HCT116 (cell line): Measurements from ENCODE around the gene PRKG1. TPM values are rescaled to one million over a fixed set of nuclear protein-coding genes. Genes with fewer than 3 reads are reported as not detected.

Experiments
- ATAC-seq: fragments of 200-7000 bp; cut with Tn5 transposase; 2 replicates; pipeline ENCODE4 v1.9.1; 2020; ENCODE audit warnings: mild to moderate bottlenecking, moderate library complexity
- BruUV-seq: library from RNA; stranded (reverse); fragments of 400-500 nt; replicated peaks from 2 replicates; lab custom pipeline; 2021; lab: Mats Ljungman, UMichigan
- CTCF ChIA-PET: fragments of 300-600 bp; sonication (Branson Sonifier 250); formaldehyde crosslinking; loops from one replicate; lab custom pipeline; 2021; ENCODE audit warnings: antibody characterized with exemption; lab: Charles Lee
- POLR2A ChIA-PET: fragments of 300-600, 350-600 bp; sonication (Branson Sonifier 250); formaldehyde crosslinking; loops from one replicate; lab custom pipeline; 2021; ENCODE audit warnings: antibody characterized with exemption; lab: Charles Lee
- RAD21 ChIA-PET, 2 experiments: fragments of 300-600 bp; sonication (Branson Sonifier 250); formaldehyde crosslinking; loops; one replicate each; lab custom pipeline; 2023; ENCODE audit warnings: low total read pairs in 2 of 2; ENCODE audit not compliant: uncharacterized antibody in 2 of 2, unreplicated experiment in 2 of 2, low non-redundant PET in 1 of 2; lab: Charles Lee
- DNase-seq: peaks from one replicate; pipeline ENCODE4 v3.0.0-alpha.2; 2010; ENCODE audit warnings: low read depth, low spot score
- H2AFZ ChIP-seq: fragments of 200-600 bp; shearing (Covaris generic), sonication (generic); 2 replicates; pipeline ENCODE4 v1.6.1; 2017; ENCODE audit warnings: low read depth, mixed run types, mixed read lengths, antibody characterized with exemption, low read length; ENCODE audit not compliant: poor library complexity, severe bottlenecking
- H3K27ac ChIP-seq: 2 replicates; pipeline ENCODE4 v1.5.1; 2012; ENCODE audit warnings: low read depth, low read length
- H3K27me3 ChIP-seq: fragments of 200-600 bp; sonication (generic); 2 replicates; pipeline ENCODE4 v1.6.1; 2016; ENCODE audit warnings: mixed run types, low read length, mixed read lengths; ENCODE audit not compliant: insufficient read depth
- H3K36me3 ChIP-seq, 2 experiments: fragments of 200-500 bp in 1 of 2; fragments of 200-600 bp in 1 of 2; sonication (Bioruptor generic) in 1 of 2; sonication (generic) in 1 of 2; 2 replicates each; pipeline versions ENCODE4 v1.5.1 to v1.6.1; 2014 to 2016; ENCODE audit warnings: low read length in 2 of 2, inconsistent platforms in 1 of 2, mixed read lengths in 1 of 2, mixed run types in 1 of 2; ENCODE audit not compliant: insufficient read depth in 2 of 2, control insufficient read depth in 1 of 2
- H3K4me1 ChIP-seq, 2 experiments: fragments of 200-600 bp in 1 of 2; sonication (generic) in 1 of 2; 2 replicates each; pipeline versions ENCODE4 v1.5.1 to v1.6.1; 2012 to 2017; ENCODE audit warnings: low read length in 2 of 2, inconsistent platforms in 1 of 2, mild to moderate bottlenecking in 1 of 2, mixed read lengths in 1 of 2, mixed run types in 1 of 2, moderate library complexity in 1 of 2; ENCODE audit not compliant: insufficient read depth in 2 of 2, control insufficient read depth in 1 of 2
- H3K4me2 ChIP-seq: fragments of 200-600 bp; sonication (generic); 2 replicates; pipeline ENCODE4 v1.6.1; 2017; ENCODE audit warnings: mixed run types, low read length, mixed read lengths
- H3K4me3 ChIP-seq, 2 experiments: fragments of 200-600 bp in 1 of 2; sonication (generic) in 1 of 2; replicated peaks in 1 of 2; 2 replicates each; pipeline ENCODE4 v1.5.1; 2011 to 2016; ENCODE audit warnings: low read length in 2 of 2, control low read depth in 1 of 2, low read depth in 1 of 2, mild to moderate bottlenecking in 1 of 2, mixed read lengths in 1 of 2, mixed run types in 1 of 2
- H3K79me2 ChIP-seq: fragments of 200-600 bp; sonication (generic); 2 replicates; pipeline ENCODE4 v1.6.1; 2017; ENCODE audit warnings: mild to moderate bottlenecking, mixed run types, low read length, moderate library complexity, mixed read lengths; ENCODE audit not compliant: insufficient read depth
- H3K9ac ChIP-seq: fragments of 200-600 bp; sonication (generic); 2 replicates; pipeline ENCODE4 v1.6.1; 2016; ENCODE audit warnings: low read length, mixed read lengths
- H3K9me2 ChIP-seq: fragments of 200-600 bp; sonication (generic), shearing (Covaris generic); 2 replicates; pipeline ENCODE4 v1.6.1; 2017; ENCODE audit warnings: mixed run types, mild to moderate bottlenecking, moderate library complexity; ENCODE audit not compliant: insufficient read depth
- H3K9me3 ChIP-seq, 2 experiments: fragments of 200-500 bp in 1 of 2; fragments of 200-600 bp in 1 of 2; sonication (Bioruptor generic) in 1 of 2; sonication (generic) in 1 of 2; 2 replicates each; pipeline ENCODE4 v1.6.1; 2014 to 2017; ENCODE audit warnings: low read length in 2 of 2, mixed read lengths in 2 of 2, inconsistent platforms in 1 of 2, low read depth in 1 of 2, mild to moderate bottlenecking in 1 of 2, mixed run types in 1 of 2, moderate library complexity in 1 of 2; ENCODE audit not compliant: control insufficient read depth in 1 of 2, insufficient read depth in 1 of 2
- H4K20me1 ChIP-seq: fragments of 200-600 bp; sonication (generic), shearing (Covaris generic); 2 replicates; pipeline ENCODE4 v1.6.1; 2017; ENCODE audit warnings: mixed run types, mild to moderate bottlenecking, moderate library complexity; ENCODE audit not compliant: insufficient read depth
- CEBPB ChIP-seq: IDR thresholded peaks from 2 replicates; pipeline ENCODE4 v1.6.1; 2012; ENCODE audit warnings: low read depth
- CTCF ChIP-seq, 3 experiments: fragments of 200-600 bp in 1 of 3; sonication (generic) in 1 of 3; IDR thresholded peaks in 2 of 3; conservative IDR thresholded peaks in 1 of 3; 2 replicates each; pipeline ENCODE4 v1.5.1; 2012 to 2017; ENCODE audit warnings: low read depth in 2 of 3, low read length in 2 of 3, antibody characterized with exemption in 1 of 3, borderline replicate concordance in 1 of 3, control low read depth in 1 of 3, mild to moderate bottlenecking in 1 of 3, mixed read lengths in 1 of 3, mixed run types in 1 of 3, moderate library complexity in 1 of 3; ENCODE audit not compliant: insufficient read depth in 1 of 3
- EGR1 ChIP-seq: IDR thresholded peaks from 2 replicates; pipeline ENCODE4 v1.6.1; 2012; ENCODE audit warnings: low read depth
- EZH2phosphoT487 ChIP-seq: fragments of 200-600 bp; IDR thresholded peaks from 2 replicates; pipeline ENCODE4 v1.6.1; 2018; ENCODE audit warnings: antibody characterized with exemption, borderline replicate concordance
- JUND ChIP-seq: IDR thresholded peaks from 2 replicates; pipeline ENCODE4 v1.6.1; 2012
- MAX ChIP-seq: IDR thresholded peaks from 2 replicates; pipeline ENCODE4 v1.6.1; 2012
- POLR2A ChIP-seq: IDR thresholded peaks from 2 replicates; pipeline ENCODE4 v1.7.0; 2011; ENCODE audit warnings: borderline replicate concordance; ENCODE audit not compliant: insufficient read depth, insufficient read length; ENCODE audit errors: extremely low read depth
- RAD21 ChIP-seq: IDR thresholded peaks from 2 replicates; pipeline ENCODE4 v1.6.1; 2012; ENCODE audit warnings: low read depth, mild to moderate bottlenecking
- REST ChIP-seq: IDR thresholded peaks from 2 replicates; pipeline ENCODE4 v1.6.1; 2012; ENCODE audit warnings: low read depth
- SIN3A ChIP-seq: IDR thresholded peaks from 2 replicates; pipeline ENCODE4 v1.6.1; 2012; ENCODE audit warnings: low read depth
- YY1 ChIP-seq: IDR thresholded peaks from 2 replicates; pipeline ENCODE4 v1.6.1; 2011; ENCODE audit warnings: low read length, low read depth, moderate library complexity, mild to moderate bottlenecking; ENCODE audit not compliant: insufficient replicate concordance; ENCODE audit errors: extremely low read depth
- ZBTB33 ChIP-seq: IDR thresholded peaks from 2 replicates; pipeline ENCODE4 v1.6.1; 2011; ENCODE audit warnings: mild to moderate bottlenecking, low read length, moderate library complexity; ENCODE audit not compliant: insufficient replicate concordance; ENCODE audit errors: extremely low read depth
- intact Hi-C: fragments of 100-400 bp; cut with micrococcal nuclease; formaldehyde crosslinking; loops from 2 replicates; pipeline ENCODE4 v1.10.0; 2022
- total RNA-seq: library from RNA; stranded (reverse); gene quantifications from one replicate; pipeline ENCODE4 v1.2.1, GENCODE V29; 2021; ENCODE audit not compliant: unreplicated experiment

The PRKG1 gene
- total RNA-seq, 1 experiment from 2014 or later: 1.4 TPM

GRCh38 chr10:51918440-51918839 lies 844.2 kb downstream of the PRKG1 start:
- Histone ChIP-seq H3K4me1 (no peaks in the 10 kb centered on the region), H3K9me2 (no peaks in the 10 kb centered on the region), H3K27me3 (peaks cover 12% of the 10 kb centered on the region; the same call in 1 of the 2 replicates), H4K20me1 (no peaks in the 10 kb centered on the region), H3K36me3 (no peaks in the 10 kb centered on the region), H2AFZ (no peak overlapping the region), H3K4me2 (no peak overlapping the region), H3K4me3 (no peak overlapping the region), H3K27ac (no peak overlapping the region), H3K9me3 (no peaks in the 10 kb centered on the region), H3K9ac (no peak overlapping the region), H3K79me2 (no peaks in the 10 kb centered on the region)
- ChIA-PET RAD21 (no interaction called here), POLR2A (no interaction called here), CTCF (no interaction called here)
- DNase-seq (no peak), ATAC-seq (no peak)
- BruUV-seq: no TSS peak
- no peak for TF ChIP-seq YY1
- no peak for TF ChIP-seq POLR2A
- no peak for TF ChIP-seq SIN3A
- no peak for TF ChIP-seq CTCF (IDR thresholded peaks at IDR 0.05 in 2 of 3, conservative IDR thresholded peaks at IDR 0.05 in 1 of 3; ENCODE audit: borderline replicate concordance in 1 of 3, insufficient read depth in 1 of 3, low read depth in 2 of 3, low read length in 2 of 3)
- TF ChIP-seq MAX: no peak
- no peak for TF ChIP-seq REST
- TF ChIP-seq EZH2phosphoT487: no peak
- no peak for TF ChIP-seq CEBPB
- TF ChIP-seq JUND: no peak
- TF ChIP-seq RAD21: no peak
- TF ChIP-seq EGR1: no peak
- TF ChIP-seq ZBTB33: no peak
- intact Hi-C loops: no loop called here
